K562 (cell line): ENCODE measurements around the gene RMC1. TPM values are rescaled to one million over a fixed set of nuclear protein-coding genes. Genes with fewer than 3 reads are reported as not detected.

Experiments used
- ADNP ChIP-seq: fragments of 200-800 bp; sonication (Bioruptor generic); IDR thresholded peaks from 2 replicates; pipeline ENCODE4 v1.6.1; 2016; ENCODE audit warnings: missing genetic modification characterization, missing compliant biosample characterization
- CCAR2 ChIP-seq: fragments of 200-400 bp; formaldehyde crosslinking; IDR thresholded peaks from 2 replicates; pipeline ENCODE4 v1.6.1; 2017; ENCODE audit warnings: mild to moderate bottlenecking, low read depth, low read length
- HCFC1 ChIP-seq: IDR thresholded peaks from 2 replicates; pipeline ENCODE4 v1.6.1; 2012; ENCODE audit warnings: low read depth, low read length, improper control_type of control experiment
- HDAC8 ChIP-seq: fragments of 450-650 bp; IDR thresholded peaks from 2 replicates; pipeline ENCODE4 v1.6.1; 2016; ENCODE audit warnings: mild to moderate bottlenecking, missing genetic modification characterization, moderate library complexity, missing compliant biosample characterization
- MTA1 ChIP-seq: fragments of 450-650 bp; IDR thresholded peaks from 2 replicates; pipeline ENCODE4 v1.6.1; 2017; ENCODE audit warnings: borderline replicate concordance
- NELFE ChIP-seq: IDR thresholded peaks from 2 replicates; pipeline ENCODE4 v1.6.1; 2011; ENCODE audit warnings: mild to moderate bottlenecking; ENCODE audit not compliant: insufficient read depth, insufficient read length
- SMAD4 ChIP-seq: fragments of 250-450 bp; sonication (Bioruptor Pico); conservative IDR thresholded peaks from 2 replicates; pipeline ENCODE4 v1.8.0; 2021; ENCODE audit warnings: inconsistent platforms, mild to moderate bottlenecking, moderate library complexity
- SRSF3 ChIP-seq: fragments of 200-400 bp; formaldehyde crosslinking; IDR thresholded peaks from 2 replicates; pipeline ENCODE4 v1.6.1; 2016; ENCODE audit warnings: mild to moderate bottlenecking, low read length, moderate library complexity; ENCODE audit not compliant: insufficient read depth
- ZNF165 ChIP-seq: fragments of 250-450 bp; sonication (Bioruptor Pico); IDR thresholded peaks from 2 replicates; pipeline ENCODE4 v1.4.0; 2020; ENCODE audit warnings: borderline replicate concordance
- ZNF57 ChIP-seq: fragments of 450-650 bp; formaldehyde crosslinking; IDR thresholded peaks from 2 replicates; pipeline ENCODE4 v1.4.0; 2020; ENCODE audit warnings: mild to moderate bottlenecking, moderate library complexity
- ZNF644 ChIP-seq: fragments of 200-800 bp; sonication (Bioruptor generic); IDR thresholded peaks from 2 replicates; pipeline ENCODE4 v1.6.1; 2016; ENCODE audit warnings: low read depth, missing genetic modification characterization, missing compliant biosample characterization
- polyA plus RNA-seq, 8 experiments: library from polyadenylated mRNA; depleted of rRNA in 4 of 8; stranded (reverse) in 5 of 8; unstranded in 3 of 8; fragments of >200 nt; fragmentation: Nextera tagmentation in 2 of 8; fragmentation: Illumina TruSeq in 1 of 8; extraction: Ambion mirVana in 2 of 8; extraction: Trizol in 1 of 8; gene quantifications; 2 replicates each; pipeline versions ENCODE4 v1.2.1 to v1.2.3, GENCODE V29; 2011 to 2014; ENCODE audit warnings: inconsistent platforms in 1 of 8, missing spikeins in 1 of 8
- total RNA-seq, 7 experiments: library from RNA; depleted of rRNA in 6 of 7; stranded (reverse); fragments of >200 nt in 6 of 7; fragmentation: Illumina TruSeq in 2 of 7; extraction: Trizol in 2 of 7; gene quantifications; 2 replicates each; pipeline versions ENCODE4 v1.2.1 to v1.2.3, GENCODE V29; 2011 to 2021; ENCODE audit warnings: low replicate concordance in 1 of 7
- TF ChIP-seq, protein P1 (sequence below): fragments of 450-650 bp; formaldehyde crosslinking; IDR thresholded peaks from 2 replicates; pipeline ENCODE4 v1.4.0; 2020; ENCODE audit warnings: mild to moderate bottlenecking, moderate library complexity
- TF ChIP-seq, protein P2 (sequence below): fragments of 450-650 bp; formaldehyde crosslinking; IDR thresholded peaks from 2 replicates; pipeline ENCODE4 v1.4.0; 2020; ENCODE audit warnings: mild to moderate bottlenecking
- TF ChIP-seq, protein P3 (sequence below): sonication (generic); formaldehyde crosslinking; IDR thresholded peaks from 2 replicates; pipeline ENCODE4 v1.8.1; 2023; ENCODE audit warnings: mild to moderate bottlenecking, missing genetic modification reagents
- TF ChIP-seq, protein P4 (sequence below): fragments of 250-450 bp; sonication (Bioruptor Pico); IDR thresholded peaks from 2 replicates; pipeline ENCODE4 v1.4.0; 2020; ENCODE audit warnings: borderline replicate concordance

The RMC1 gene
- total and polyA plus RNA-seq, 9 of the 15 experiments (the other 6 are each of a cell fraction or from before 2014, with no cell fraction given), result 7.5 to 42.4 (median 35.5) TPM

DNA sequence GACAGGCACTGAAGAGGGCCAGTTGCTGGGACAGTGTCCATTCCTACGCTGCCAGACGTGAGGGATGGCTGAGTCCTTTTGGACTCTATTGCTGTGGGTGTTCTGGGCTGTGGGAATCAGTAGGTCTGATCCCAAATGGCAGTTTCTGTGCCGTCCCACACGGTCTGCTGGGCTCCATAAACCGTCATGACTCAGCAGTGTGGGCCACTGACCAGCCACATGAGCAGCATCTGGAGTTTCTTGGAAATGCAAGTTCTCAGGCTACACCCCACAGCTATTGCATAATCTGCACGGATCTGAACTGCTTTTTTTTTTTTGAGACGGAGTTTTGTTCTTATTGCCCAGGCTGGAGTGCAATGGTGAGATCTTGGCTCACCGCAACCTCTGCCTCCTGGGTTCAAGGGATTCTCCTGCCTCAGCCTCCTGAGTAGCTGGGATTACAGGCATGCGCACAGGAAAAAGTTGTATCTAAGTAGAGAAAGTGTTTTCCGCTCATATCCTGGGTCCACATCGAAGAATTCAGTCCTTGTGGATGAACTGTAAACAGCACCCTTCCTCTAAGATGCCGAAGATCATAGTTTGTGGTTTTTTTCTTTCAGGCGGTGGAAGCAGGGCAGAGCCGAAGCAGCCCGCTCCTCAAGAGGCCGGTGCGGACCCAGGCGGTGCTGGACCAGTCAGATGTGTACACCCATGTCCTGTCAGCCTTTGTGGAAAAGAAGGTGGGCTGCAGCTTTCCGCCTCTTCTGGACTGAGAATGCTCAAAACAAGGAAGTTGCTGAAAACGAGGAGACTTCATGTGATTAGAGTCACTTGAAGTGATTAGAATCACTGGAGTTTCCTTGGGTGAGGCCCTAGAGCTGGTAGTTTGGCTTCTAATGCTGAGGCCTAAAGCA is 25.5 kb downstream of the RMC1 start (continued):
- no peak for TF ChIP-seq NELFE
- TF ChIP-seq ZNF57, result no peak
- no peak for TF ChIP-seq SRSF3
- no peak for TF ChIP-seq HDAC8 (tag)
- peak; percentile 94 for TF ChIP-seq SMAD4 (CRISPR knock-in tag)
- TF ChIP-seq, protein P1, sequence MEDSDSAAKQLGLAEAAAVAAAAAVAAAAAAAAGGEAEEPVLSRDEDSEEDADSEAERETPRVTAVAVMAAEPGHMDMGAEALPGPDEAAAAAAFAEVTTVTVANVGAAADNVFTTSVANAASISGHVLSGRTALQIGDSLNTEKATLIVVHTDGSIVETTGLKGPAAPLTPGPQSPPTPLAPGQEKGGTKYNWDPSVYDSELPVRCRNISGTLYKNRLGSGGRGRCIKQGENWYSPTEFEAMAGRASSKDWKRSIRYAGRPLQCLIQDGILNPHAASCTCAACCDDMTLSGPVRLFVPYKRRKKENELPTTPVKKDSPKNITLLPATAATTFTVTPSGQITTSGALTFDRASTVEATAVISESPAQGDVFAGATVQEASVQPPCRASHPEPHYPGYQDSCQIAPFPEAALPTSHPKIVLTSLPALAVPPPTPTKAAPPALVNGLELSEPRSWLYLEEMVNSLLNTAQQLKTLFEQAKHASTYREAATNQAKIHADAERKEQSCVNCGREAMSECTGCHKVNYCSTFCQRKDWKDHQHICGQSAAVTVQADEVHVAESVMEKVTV, result no peak
- peak; percentile 83 for TF ChIP-seq MTA1
- TF ChIP-seq ZNF644 (tag), result peak; percentile 43; the same call in 1 of the 2 replicates
- TF ChIP-seq, protein P2, sequence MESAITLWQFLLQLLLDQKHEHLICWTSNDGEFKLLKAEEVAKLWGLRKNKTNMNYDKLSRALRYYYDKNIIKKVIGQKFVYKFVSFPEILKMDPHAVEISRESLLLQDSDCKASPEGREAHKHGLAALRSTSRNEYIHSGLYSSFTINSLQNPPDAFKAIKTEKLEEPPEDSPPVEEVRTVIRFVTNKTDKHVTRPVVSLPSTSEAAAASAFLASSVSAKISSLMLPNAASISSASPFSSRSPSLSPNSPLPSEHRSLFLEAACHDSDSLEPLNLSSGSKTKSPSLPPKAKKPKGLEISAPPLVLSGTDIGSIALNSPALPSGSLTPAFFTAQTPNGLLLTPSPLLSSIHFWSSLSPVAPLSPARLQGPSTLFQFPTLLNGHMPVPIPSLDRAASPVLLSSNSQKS (CRISPR knock-in tag), result no peak
- TF ChIP-seq ZNF165 (CRISPR knock-in tag), result 0 out of 2 replicates have a peak, but pooled peaks have one; percentile 9
- TF ChIP-seq, protein P3, sequence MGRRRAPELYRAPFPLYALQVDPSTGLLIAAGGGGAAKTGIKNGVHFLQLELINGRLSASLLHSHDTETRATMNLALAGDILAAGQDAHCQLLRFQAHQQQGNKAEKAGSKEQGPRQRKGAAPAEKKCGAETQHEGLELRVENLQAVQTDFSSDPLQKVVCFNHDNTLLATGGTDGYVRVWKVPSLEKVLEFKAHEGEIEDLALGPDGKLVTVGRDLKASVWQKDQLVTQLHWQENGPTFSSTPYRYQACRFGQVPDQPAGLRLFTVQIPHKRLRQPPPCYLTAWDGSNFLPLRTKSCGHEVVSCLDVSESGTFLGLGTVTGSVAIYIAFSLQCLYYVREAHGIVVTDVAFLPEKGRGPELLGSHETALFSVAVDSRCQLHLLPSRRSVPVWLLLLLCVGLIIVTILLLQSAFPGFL, result peak; percentile 86; the same call in 1 of the 2 replicates
- TF ChIP-seq ADNP (tag), result 0 out of 2 replicates have a peak, but pooled peaks have one; percentile 43
- no peak for TF ChIP-seq CCAR2
- 0 out of 2 replicates have a peak, but pooled peaks have one; percentile 27 for TF ChIP-seq HCFC1
- TF ChIP-seq, protein P4, sequence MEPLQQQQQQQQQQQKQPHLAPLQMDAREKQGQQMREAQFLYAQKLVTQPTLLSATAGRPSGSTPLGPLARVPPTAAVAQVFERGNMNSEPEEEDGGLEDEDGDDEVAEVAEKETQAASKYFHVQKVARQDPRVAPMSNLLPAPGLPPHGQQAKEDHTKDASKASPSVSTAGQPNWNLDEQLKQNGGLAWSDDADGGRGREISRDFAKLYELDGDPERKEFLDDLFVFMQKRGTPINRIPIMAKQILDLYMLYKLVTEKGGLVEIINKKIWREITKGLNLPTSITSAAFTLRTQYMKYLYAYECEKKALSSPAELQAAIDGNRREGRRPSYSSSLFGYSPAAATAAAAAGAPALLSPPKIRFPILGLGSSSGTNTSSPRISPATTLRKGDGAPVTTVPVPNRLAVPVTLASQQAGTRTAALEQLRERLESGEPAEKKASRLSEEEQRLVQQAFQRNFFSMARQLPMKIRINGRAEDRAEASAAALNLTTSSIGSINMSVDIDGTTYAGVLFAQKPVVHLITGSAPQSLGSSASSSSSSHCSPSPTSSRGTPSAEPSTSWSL (CRISPR knock-in tag), result no peak
